Medulla oblongata (tissue), 1 donor: ENCODE measurements around the gene FOXP1.
A peak's percentile ranks its signal among the peaks of the same experiment; 100 is the strongest.

Experiments
- DNase-seq: peaks from one replicate; pipeline ENCODE4 v3.0.0-alpha.2; 2015; ENCODE audit errors: extremely low spot score

The FOXP1 gene

GRCh38 chr3:71211083-71211482, 372.4 kb downstream of the FOXP1 start:
- DNase-seq: no peak

GRCh38 chr3:71210257-71211007, 373.1 kb downstream of the FOXP1 start:
- peak; percentile 32 for DNase-seq

- DNase-seq: no peak
Observed at GRCh38 chr3:71208211-71209095, 375.1 kb downstream of the FOXP1 start.

GRCh38 chr3:71207632-71208031, 375.9 kb downstream of the FOXP1 start:
- DNase-seq: no peak

GRCh38 chr3:71206305-71207165, 377.0 kb downstream of the FOXP1 start:
- DNase-seq: peak; percentile 22

GRCh38 chr3:71203727-71204488, 379.6 kb downstream of the FOXP1 start:
- DNase-seq: no peak

- DNase-seq: no peak
Observed at GRCh38 chr3:71202848-71203533, 380.5 kb downstream of the FOXP1 start.

GRCh38 chr3:71201939-71202338, 381.6 kb downstream of the FOXP1 start:
- peak; percentile 84 for DNase-seq

- no peak for DNase-seq
Observed at GRCh38 chr3:71197841-71198565, 385.5 kb downstream of the FOXP1 start.

- no peak for DNase-seq
Observed at GRCh38 chr3:71195492-71195891, 388.0 kb downstream of the FOXP1 start.

GRCh38 chr3:71194785-71195184, 388.7 kb downstream of the FOXP1 start:
- no peak for DNase-seq

- DNase-seq: no peak
Observed at GRCh38 chr3:71191031-71191482, 392.5 kb downstream of the FOXP1 start.

- no peak for DNase-seq
Observed at GRCh38 chr3:71189480-71189879, 394.0 kb downstream of the FOXP1 start.

GRCh38 chr3:71187715-71188114, 395.8 kb downstream of the FOXP1 start:
- no peak for DNase-seq

- DNase-seq: no peak
Observed at GRCh38 chr3:71186801-71187200, 396.7 kb downstream of the FOXP1 start.

GRCh38 chr3:71185733-71186455, 397.6 kb downstream of the FOXP1 start:
- DNase-seq: no peak

- no peak for DNase-seq
Observed at GRCh38 chr3:71184252-71184651, 399.3 kb downstream of the FOXP1 start.

GRCh38 chr3:71183549-71183948, 400.0 kb downstream of the FOXP1 start:
- no peak for DNase-seq

- DNase-seq: no peak
Observed at GRCh38 chr3:71180524-71180923, 403.0 kb downstream of the FOXP1 start.
